Non-pigmented ciliary epithelial cell (primary cell): ENCODE results near the gene CCT8L2.
"Not testable (repeated sequence)": the region's sequence is repeated elsewhere in the genome, so short reads cannot be mapped to it uniquely, and the experiment has no call there.

Experiments
- DNase-seq: peaks from one replicate; pipeline ENCODE4 v3.0.0-alpha.2; 2010; ENCODE audit warnings: low read depth

Gene CCT8L2

GRCh38 chr22:16594026-16594425, 1.4 kb upstream of the CCT8L2 start:
- DNase-seq = no peak

- DNase-seq = not testable (repeated sequence)
These were observed 379 bp downstream of the CCT8L2 start for GRCh38 chr22:16592231-16592630.

- DNase-seq = not testable (repeated sequence)
These were observed 1.5 kb downstream of the CCT8L2 start for GRCh38 chr22:16591136-16591535.

DNA sequence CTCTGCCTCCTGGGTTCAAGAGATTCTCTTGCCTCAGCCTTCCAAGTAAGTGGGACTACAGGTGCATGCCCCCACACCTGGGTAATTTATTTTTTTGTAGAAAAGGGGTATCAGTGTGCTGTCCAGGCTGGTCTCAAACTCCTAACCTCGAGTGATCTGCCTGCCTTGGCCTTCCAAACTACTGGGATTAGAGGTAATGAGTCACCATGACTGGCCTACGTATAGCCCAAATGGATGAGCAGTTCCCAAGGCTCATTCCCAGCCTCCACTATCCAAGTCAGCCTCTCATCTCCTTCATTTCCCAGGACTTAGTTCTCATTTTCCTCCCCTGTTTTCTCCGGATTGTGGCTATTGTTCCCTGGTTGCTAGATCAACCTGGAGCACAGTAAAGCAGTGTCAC, 5.6 kb downstream of the CCT8L2 start:
- DNase-seq = no peak

GRCh38 chr22:16586170-16586569, 6.4 kb downstream of the CCT8L2 start:
- DNase-seq = no peak

- DNase-seq = not testable (repeated sequence)
These were observed 11.7 kb downstream of the CCT8L2 start for GRCh38 chr22:16580872-16581271.

GRCh38 chr22:16569240-16569834, 23.3 kb downstream of the CCT8L2 start:
- DNase-seq = not testable (repeated sequence)

GRCh38 chr22:16568425-16568758, 24.2 kb downstream of the CCT8L2 start:
- no peak for DNase-seq

DNA sequence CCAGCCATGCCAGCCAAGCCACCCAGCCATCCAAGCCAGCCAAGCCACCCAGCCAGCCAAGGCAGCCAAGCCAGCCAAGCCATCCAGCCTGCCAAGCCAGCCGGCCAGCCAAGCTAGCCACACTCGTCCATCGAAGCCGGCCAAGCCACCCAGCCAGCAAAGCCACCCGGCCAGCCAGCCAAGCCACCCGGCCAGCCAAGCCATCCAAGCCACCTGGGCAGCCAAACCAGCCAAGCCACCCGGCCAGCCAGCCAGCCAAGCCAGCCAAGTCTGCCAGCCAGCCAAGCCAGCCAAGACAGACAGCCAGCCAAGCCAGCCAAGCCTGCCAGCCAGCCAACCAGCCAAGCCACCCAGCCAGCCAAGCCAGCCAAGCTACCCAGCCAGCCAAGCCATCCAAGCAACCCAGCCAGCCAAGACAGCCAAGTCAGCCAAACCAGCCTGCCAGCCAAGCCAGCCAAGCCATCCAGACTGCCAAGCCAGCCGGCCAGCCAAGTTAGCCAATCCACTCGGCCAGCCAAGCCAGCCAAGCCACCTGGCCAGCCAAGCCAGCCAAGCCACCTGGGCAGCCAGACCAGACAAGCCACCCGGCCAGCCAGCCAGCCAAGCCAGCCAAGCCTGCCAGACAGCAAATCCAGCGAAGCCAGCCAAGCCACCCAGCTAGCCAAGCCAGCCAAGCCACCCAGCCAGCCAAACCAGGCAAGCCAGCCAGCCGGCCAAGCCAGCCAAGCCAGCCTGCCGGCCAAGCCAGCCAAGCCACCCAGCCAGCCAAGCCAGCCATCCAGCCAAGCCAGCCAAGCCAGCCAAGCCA, 24.8 kb downstream of the CCT8L2 start:
- DNase-seq = not testable (repeated sequence)

DNA sequence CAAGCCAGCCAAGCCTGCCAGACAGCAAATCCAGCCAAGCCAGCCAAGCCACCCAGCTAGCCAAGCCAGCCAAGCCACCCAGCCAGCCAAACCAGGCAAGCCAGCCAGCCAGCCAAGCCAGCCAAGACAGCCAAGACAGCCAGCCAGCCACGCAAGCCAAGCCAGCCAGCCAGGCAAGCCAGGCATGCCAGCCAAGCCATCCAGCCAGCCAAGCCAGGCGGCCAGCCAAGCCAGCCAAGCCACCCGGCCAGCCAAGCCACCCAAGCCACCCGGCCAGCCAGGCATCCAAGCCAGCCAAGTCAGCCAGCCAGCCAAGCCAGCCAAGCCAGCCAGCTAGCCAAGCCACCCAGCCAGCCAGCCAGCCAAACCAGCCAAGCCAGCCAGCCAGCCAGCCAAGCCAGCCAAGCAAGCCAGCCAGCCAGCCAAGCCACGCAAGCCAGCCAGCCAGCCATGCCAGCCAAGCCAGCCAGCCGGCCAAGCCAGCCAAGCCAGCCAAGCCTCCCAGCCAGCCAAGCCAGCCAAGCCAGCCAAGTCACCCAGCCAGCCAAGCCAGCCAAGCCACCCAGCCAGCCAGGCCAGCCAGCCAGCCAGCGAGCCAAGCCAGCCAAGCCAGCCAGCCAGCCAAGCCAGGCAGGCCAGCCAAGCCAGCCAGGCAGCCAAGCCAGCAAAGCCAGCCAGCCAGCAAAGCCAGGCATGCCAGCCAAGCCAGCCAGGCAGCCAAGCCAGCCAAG, 26.0 kb downstream of the CCT8L2 start:
- DNase-seq = not testable (repeated sequence)

GRCh38 chr22:16565585-16566420, 26.8 kb downstream of the CCT8L2 start:
- not testable (repeated sequence) for DNase-seq

- not testable (repeated sequence) for DNase-seq
These were observed 27.6 kb downstream of the CCT8L2 start for GRCh38 chr22:16564837-16565584.

GRCh38 chr22:16563555-16564520, 28.8 kb downstream of the CCT8L2 start:
- DNase-seq = no peak

DNA sequence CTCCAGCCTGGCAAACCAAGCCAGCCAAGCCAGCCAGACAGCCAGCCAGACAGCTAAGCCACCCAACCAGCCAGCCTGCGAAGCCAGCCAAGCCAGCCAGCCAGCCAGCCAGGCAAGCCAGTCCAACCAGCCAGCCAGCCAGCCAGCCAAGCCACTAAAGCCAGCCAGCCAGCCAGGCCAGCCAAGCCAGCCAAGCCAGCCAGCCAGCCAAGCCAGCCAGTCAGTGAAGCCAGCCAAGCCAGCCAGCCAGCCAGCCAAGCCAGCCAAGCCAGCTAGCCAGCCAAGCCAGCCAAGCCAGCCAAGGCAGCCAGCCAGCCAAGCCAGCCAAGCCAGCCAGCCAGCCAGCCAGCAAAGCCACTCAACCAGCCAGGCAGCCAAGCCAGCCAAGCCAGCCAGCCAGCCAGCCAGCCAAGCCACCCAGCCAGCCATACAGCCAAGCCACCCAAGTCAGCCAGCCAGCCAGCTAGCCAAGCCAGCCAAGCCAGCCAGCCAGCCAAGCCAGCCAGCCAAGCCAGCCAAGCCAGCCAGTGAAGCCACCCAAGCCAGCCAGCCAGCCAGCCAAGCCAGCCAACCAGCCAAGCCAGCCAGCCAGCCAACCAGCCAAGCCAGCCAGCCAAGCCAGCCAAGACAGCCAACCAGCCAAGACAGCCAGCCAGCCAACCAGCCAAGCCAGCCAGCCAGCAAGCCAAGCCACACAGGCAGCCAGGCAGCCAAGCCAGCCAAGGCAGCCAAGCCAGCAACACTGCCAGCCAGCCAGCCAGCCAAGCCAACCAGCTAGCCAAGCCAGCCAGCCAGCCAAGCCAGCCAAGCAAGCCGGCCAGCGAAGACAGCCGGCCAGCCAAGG, 29.7 kb downstream of the CCT8L2 start:
- no peak for DNase-seq

GRCh38 chr22:16561093-16561658, 31.4 kb downstream of the CCT8L2 start:
- not testable (repeated sequence) for DNase-seq

- DNase-seq = not testable (repeated sequence)
These were observed 32.0 kb downstream of the CCT8L2 start for GRCh38 chr22:16560651-16561050.

DNA sequence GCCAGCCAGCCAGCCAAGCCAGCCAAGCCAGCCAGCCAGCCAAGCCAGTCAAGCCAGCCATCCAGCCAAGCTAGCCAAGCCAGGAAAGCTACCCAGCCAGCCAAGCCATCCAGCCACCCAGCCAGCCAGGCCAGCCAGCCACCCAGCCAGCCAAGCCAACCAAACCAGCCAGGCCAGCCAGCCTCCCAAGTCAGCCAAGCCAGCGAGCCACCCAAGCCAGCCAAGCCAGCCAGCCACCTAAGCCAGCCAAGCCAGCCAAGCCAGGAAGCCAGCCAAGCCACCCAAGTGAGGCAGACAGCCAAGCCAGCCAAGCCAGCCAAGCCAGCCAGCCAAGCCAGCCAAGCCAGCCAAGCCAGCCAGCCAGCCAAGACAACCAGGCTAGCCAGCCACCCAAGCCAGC, 32.6 kb downstream of the CCT8L2 start:
- not testable (repeated sequence) for DNase-seq

- no peak for DNase-seq
These were observed 33.3 kb downstream of the CCT8L2 start for GRCh38 chr22:16559056-16559955.
